Ishikawa (cell line): ENCODE measurements around the gene KRAS.

Source experiments
- CEBPB ChIP-seq: IDR thresholded peaks from 2 replicates; pipeline ENCODE4 v1.6.1; 2012
- CREB1 ChIP-seq: IDR thresholded peaks from 2 replicates; pipeline ENCODE4 v1.6.1; 2012; ENCODE audit warnings: low read depth
- EGR1 ChIP-seq: IDR thresholded peaks from 2 replicates; pipeline ENCODE4 v1.6.1; 2012
- EP300 ChIP-seq: IDR thresholded peaks from 2 replicates; pipeline ENCODE4 v1.6.1; 2012; ENCODE audit warnings: borderline replicate concordance
- FOXM1 ChIP-seq: IDR thresholded peaks from 2 replicates; pipeline ENCODE4 v1.6.1; 2012; ENCODE audit warnings: low read depth, borderline replicate concordance
- MAX ChIP-seq: IDR thresholded peaks from 2 replicates; pipeline ENCODE4 v1.6.1; 2012
- NFIC ChIP-seq: IDR thresholded peaks from 2 replicates; pipeline ENCODE4 v1.6.1; 2012
- RAD21 ChIP-seq: IDR thresholded peaks from 2 replicates; pipeline ENCODE4 v1.6.1; 2012; ENCODE audit warnings: low read depth
- REST ChIP-seq: IDR thresholded peaks from 2 replicates; pipeline ENCODE4 v1.6.1; 2012; ENCODE audit warnings: low read depth, mild to moderate bottlenecking
- TAF1 ChIP-seq: IDR thresholded peaks from 2 replicates; pipeline ENCODE4 v1.6.1; 2012; ENCODE audit warnings: low read depth, mild to moderate bottlenecking
- TCF12 ChIP-seq: IDR thresholded peaks from 2 replicates; pipeline ENCODE4 v1.6.1; 2012; ENCODE audit warnings: low read depth
- TEAD4 ChIP-seq: IDR thresholded peaks from 2 replicates; pipeline ENCODE4 v1.6.1; 2012
- USF1 ChIP-seq: IDR thresholded peaks from 2 replicates; pipeline ENCODE4 v1.6.1; 2012
- YY1 ChIP-seq: IDR thresholded peaks from 2 replicates; pipeline ENCODE4 v1.6.1; 2012; ENCODE audit warnings: low read depth
- ZBTB7A ChIP-seq: IDR thresholded peaks from 2 replicates; pipeline ENCODE4 v1.6.1; 2012; ENCODE audit warnings: low read depth

Gene KRAS

DNA sequence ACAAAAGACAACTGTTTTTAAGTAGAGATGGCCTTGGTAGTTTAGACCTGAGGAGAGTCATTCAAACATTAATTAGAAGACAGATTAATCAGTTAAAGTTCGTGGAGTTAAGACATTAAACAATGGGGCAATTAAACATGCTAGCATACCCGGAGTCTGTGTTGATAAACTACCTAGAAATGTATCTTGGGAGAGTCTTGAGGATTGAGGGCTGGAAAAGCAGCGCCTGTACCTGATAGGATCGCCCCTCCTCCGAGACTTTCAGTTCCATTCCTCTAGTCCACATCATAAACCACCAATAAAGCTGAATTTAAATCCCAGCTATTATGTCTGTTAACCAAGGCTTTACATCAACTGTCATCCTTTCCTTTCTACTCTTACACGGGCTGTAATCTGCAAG lies 1.0 kb upstream of the KRAS start:
- TF ChIP-seq TAF1, result no peak
- no peak for TF ChIP-seq YY1
- TF ChIP-seq CREB1, result no peak

DNA sequence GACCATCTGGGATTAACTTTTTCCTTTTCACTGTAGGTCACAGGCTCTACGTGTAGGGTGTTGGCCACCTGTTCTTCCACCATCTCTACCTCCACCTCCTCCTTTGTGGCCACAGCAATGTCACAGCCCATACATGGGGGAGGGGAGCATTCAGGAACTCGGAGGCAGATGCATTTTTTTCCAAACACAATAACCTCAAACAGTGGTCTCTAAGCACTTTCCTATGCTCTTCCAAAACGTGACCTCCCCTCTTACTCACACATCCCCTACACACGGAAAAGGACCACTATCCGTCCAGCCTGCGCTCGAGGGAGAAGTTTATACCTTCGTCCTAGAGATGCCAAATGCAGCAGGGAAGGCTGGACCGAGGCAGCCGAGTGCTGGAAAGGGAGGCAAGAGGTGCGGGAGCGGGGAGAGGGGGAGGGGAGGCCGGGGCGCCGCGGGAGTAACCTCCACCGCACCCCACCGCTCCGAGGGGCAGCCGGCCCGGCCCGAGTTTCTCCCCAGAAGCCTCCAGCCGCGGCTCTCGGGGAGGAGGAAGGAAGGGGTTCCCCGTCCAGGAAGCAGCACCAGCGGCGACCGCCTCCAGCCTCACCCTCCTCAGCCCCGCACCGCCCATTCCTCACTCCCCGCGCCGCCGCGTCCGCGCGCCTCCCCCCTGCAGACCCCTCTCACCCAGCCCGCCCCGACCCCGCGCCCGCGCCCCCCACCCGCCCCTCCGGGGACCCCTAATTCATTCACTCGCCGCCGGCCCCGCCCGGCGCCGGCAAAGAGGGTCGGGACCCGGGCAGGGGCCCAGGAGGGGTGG lies 594 bp downstream of the KRAS start:
- TF ChIP-seq FOXM1 (no peak), TAF1 (no peak; the same call in 1 of the 2 replicates), EGR1 (no peak), EP300 (no peak), MAX (no peak), TCF12 (peak; percentile 15; the same call in 1 of the 2 replicates), ZBTB7A (no peak), REST (no peak), USF1 (no peak), CREB1 (no peak), TEAD4 (peak; percentile 38; the same call in 1 of the 2 replicates), RAD21 (no peak), NFIC (no peak)

- TF ChIP-seq TCF12 (no peak), ZBTB7A (no peak), TEAD4 (no peak), REST (no peak), NFIC (no peak), EGR1 (no peak), YY1 (no peak), RAD21 (no peak), CREB1 (no peak), MAX (no peak), TAF1 (no peak)
Observed at GRCh38 chr12:25248732-25249131, 2.0 kb downstream of the KRAS start.

- no peak for TF ChIP-seq ZBTB7A
- no peak for TF ChIP-seq TAF1
- TF ChIP-seq MAX, result no peak
- no peak for TF ChIP-seq CREB1
- TF ChIP-seq RAD21, result no peak
- TF ChIP-seq TEAD4, result no peak
- no peak for TF ChIP-seq REST
- no peak for TF ChIP-seq TCF12
Observed at GRCh38 chr12:25248137-25248536, 2.6 kb downstream of the KRAS start.

- no peak for TF ChIP-seq YY1
- no peak for TF ChIP-seq FOXM1
- no peak for TF ChIP-seq ZBTB7A
- no peak for TF ChIP-seq TEAD4
- TF ChIP-seq NFIC, result no peak
- no peak for TF ChIP-seq RAD21
- TF ChIP-seq REST, result no peak
- TF ChIP-seq TCF12, result no peak
- TF ChIP-seq EP300, result no peak
- no peak for TF ChIP-seq CREB1
- no peak for TF ChIP-seq CEBPB
Observed at GRCh38 chr12:25245491-25245890, 5.2 kb downstream of the KRAS start.
